B cell (primary cell): Measurements from ENCODE around the gene RNU1-4. TPM values are rescaled to one million over a fixed set of nuclear protein-coding genes. Genes with fewer than 3 reads are reported as not detected.
"Not testable (repeated sequence)": the region's sequence is repeated elsewhere in the genome, so short reads cannot be mapped to it uniquely, and the experiment has no call there.

Experiments used
- ATAC-seq: fragments of 200-7000 bp; cut with Tn5 transposase; one replicate; pipeline ENCODE4 v1.10.0; 2021; ENCODE audit warnings: low read depth, mild to moderate bottlenecking, moderate number of reproducible peaks, moderate library complexity
- CTCF ChIA-PET: fragments of 350-600 bp; sonication (Branson Sonifier 250); formaldehyde crosslinking; loops from one replicate; lab custom pipeline; 2021; ENCODE audit warnings: antibody characterized with exemption, inconsistent platforms; lab: Charles Lee
- POLR2A ChIA-PET: fragments of 350-600 bp; sonication (Branson Sonifier 250); formaldehyde crosslinking; loops from one replicate; lab custom pipeline; 2021; ENCODE audit warnings: antibody characterized with exemption; lab: Charles Lee
- DNase-seq: peaks from one replicate; pipeline ENCODE4 v3.0.0; 2013
- H2AFZ ChIP-seq: 2 replicates; pipeline ENCODE4 v1.6.1; 2012; ENCODE audit warnings: mild to moderate bottlenecking, low read depth, low read length; ENCODE audit not compliant: insufficient read depth, poor library complexity, severe bottlenecking
- H3K27ac ChIP-seq, 2 donors: 1 replicate in 1 of 2; 2 replicates in 1 of 2; pipeline ENCODE4 v1.5.1; 2012 to 2013; ENCODE audit warnings: low read length in 2 of 2, mild to moderate bottlenecking in 2 of 2, moderate library complexity in 1 of 2
- H3K27me3 ChIP-seq, 4 experiments: fragments of 200-600 bp in 1 of 4; sonication (generic) in 1 of 4; replicated peaks in 1 of 4; 1 replicate in 2 of 4; 2 replicates in 2 of 4; pipeline versions ENCODE4 v1.6.1 to v1.7.0; 2013 to 2016; ENCODE audit warnings: low read length in 3 of 4, mild to moderate bottlenecking in 2 of 4, mixed read lengths in 1 of 4, moderate library complexity in 1 of 4; ENCODE audit not compliant: insufficient read depth in 4 of 4, control insufficient read depth in 3 of 4; ENCODE audit errors: control extremely low read depth in 1 of 4
- H3K36me3 ChIP-seq, 2 experiments: replicated peaks in 1 of 2; 1 replicate in 1 of 2; 2 replicates in 1 of 2; pipeline versions ENCODE4 v1.6.1 to v1.7.1; 2013; ENCODE audit warnings: low read length in 1 of 2; ENCODE audit not compliant: insufficient read depth in 2 of 2, control insufficient read depth in 1 of 2; ENCODE audit errors: control extremely low read depth in 1 of 2, extremely low read depth in 1 of 2
- H3K4me1 ChIP-seq, 2 donors: fragments of 200-600 bp in 1 of 2; sonication (generic) in 1 of 2; 1 replicate in 1 of 2; 2 replicates in 1 of 2; pipeline versions ENCODE4 v1.5.1 to v1.6.1; 2013 to 2017; ENCODE audit warnings: low read length in 2 of 2; ENCODE audit not compliant: control insufficient read depth in 2 of 2, insufficient read depth in 2 of 2
- H3K4me2 ChIP-seq: replicated peaks from 2 replicates; pipeline ENCODE3; 2012; ENCODE audit warnings: mild to moderate bottlenecking, low read depth, low read length; ENCODE audit not compliant: poor library complexity, severe bottlenecking
- H3K4me3 ChIP-seq, 5 experiments: fragments of 200-600 bp in 1 of 5; sonication (generic) in 1 of 5; 1 replicate in 3 of 5; 2 replicates in 2 of 5; pipeline versions ENCODE4 v1.5.1 to v1.7.0; 2011 to 2016; ENCODE audit warnings: low read length in 4 of 5, mild to moderate bottlenecking in 4 of 5, low read depth in 2 of 5, control low read depth in 1 of 5, moderate library complexity in 1 of 5; ENCODE audit not compliant: insufficient read depth in 1 of 5; ENCODE audit errors: control extremely low read depth in 1 of 5, extremely low read depth in 1 of 5
- H3K79me2 ChIP-seq: fragments of 200-600 bp; sonication (generic); one replicate; pipeline ENCODE4 v1.6.0; 2016; ENCODE audit warnings: low read length; ENCODE audit not compliant: control insufficient read depth, insufficient read depth
- H3K9ac ChIP-seq: fragments of 200-600 bp; sonication (generic); 2 replicates; pipeline ENCODE4 v1.6.1; 2017; ENCODE audit warnings: mild to moderate bottlenecking, low read length, moderate library complexity
- H3K9me3 ChIP-seq, 3 donors: one replicate each; pipeline versions ENCODE4 v1.6.1 to v1.7.1; 2013; ENCODE audit warnings: low read length in 2 of 3; ENCODE audit not compliant: control insufficient read depth in 2 of 3, insufficient read depth in 1 of 3; ENCODE audit errors: control extremely low read depth in 1 of 3
- H4K20me1 ChIP-seq: 2 replicates; pipeline ENCODE4 v1.6.0; 2012; ENCODE audit warnings: mild to moderate bottlenecking, low read length; ENCODE audit not compliant: insufficient read depth, control insufficient read depth, poor library complexity, severe bottlenecking
- H3K27ac Mint-ChIP-seq: one replicate; pipeline ENCODE4 v1.8.0; 2021; ENCODE audit warnings: mixed read lengths
- H3K27me3 Mint-ChIP-seq: one replicate; pipeline ENCODE4 v1.8.0; 2021; ENCODE audit warnings: mixed read lengths
- H3K4me1 Mint-ChIP-seq: one replicate; pipeline ENCODE4 v1.8.0; 2021; ENCODE audit warnings: mixed read lengths
- H3K4me3 Mint-ChIP-seq: one replicate; pipeline ENCODE4 v1.8.0; 2021; ENCODE audit warnings: mixed read lengths
- H3K9me3 Mint-ChIP-seq: one replicate; pipeline ENCODE4 v1.8.0; 2022; ENCODE audit warnings: mixed read lengths; ENCODE audit not compliant: insufficient read depth
- WGBS: methylation state at CpG from one replicate; pipeline ENCODE4 v1.1.5; 2013; ENCODE audit warnings: missing lambda C conversion rate; ENCODE audit not compliant: insufficient coverage; 5-methylcytosine and 5-hydroxymethylcytosine counted together
- intact Hi-C: fragments of 100-400 bp; cut with micrococcal nuclease; formaldehyde crosslinking; loops from one replicate; pipeline ENCODE4 v1.10.0; 2022
- polyA plus RNA-seq: library from polyadenylated mRNA; depleted of rRNA; stranded (reverse); fragments of >200 nt; gene quantifications from 2 replicates; pipeline ENCODE4 v1.2.3, GENCODE V29; 2012
- total RNA-seq, 2 donors: library from RNA; stranded (reverse); fragments of 120-200 nt in 1 of 2; gene quantifications; 1 replicate in 1 of 2; 2 replicates in 1 of 2; pipeline versions ENCODE4 v1.2.3 to v1.2.4, GENCODE V29; 2013 to 2022

Gene RNU1-4
- total and polyA plus RNA-seq, 2 donors (not counting 1 experiment from before 2014, with no cell fraction given): 4,377 TPM; not detected in 1

DNA sequence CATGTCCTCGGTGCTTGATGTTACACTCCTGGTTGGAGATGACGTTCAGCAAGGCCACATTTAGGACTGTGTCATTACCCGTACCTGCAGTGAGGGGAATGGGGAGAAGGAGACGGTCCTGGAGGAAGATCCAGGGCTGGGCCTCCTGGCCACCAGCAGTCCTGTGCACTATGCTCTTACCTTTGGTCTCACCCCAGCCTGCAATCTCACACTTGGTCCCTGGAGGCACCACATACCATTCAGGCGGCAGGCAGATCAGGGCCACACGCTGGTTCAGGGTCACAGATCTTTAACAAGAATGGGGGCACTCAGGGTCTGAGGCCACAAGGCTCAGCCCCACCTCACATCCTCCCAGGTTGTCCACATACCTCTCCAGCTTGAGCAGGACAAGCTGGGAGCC is 17.3 kb downstream of the RNU1-4 start:
- H3K79me2 ChIP-seq, H3K27ac ChIP-seq, H3K4me1 Mint-ChIP-seq, DNase-seq, H3K27me3 Mint-ChIP-seq, H3K27ac Mint-ChIP-seq, POLR2A ChIA-PET, H3K9me3 Mint-ChIP-seq, CTCF ChIA-PET, H3K4me3 Mint-ChIP-seq, H3K9me3 ChIP-seq, H3K4me2 ChIP-seq, H3K27me3 ChIP-seq, H3K36me3 ChIP-seq, H3K4me1 ChIP-seq, H4K20me1 ChIP-seq, H2AFZ ChIP-seq, H3K9ac ChIP-seq, H3K4me3 ChIP-seq, intact Hi-C loops, ATAC-seq: not testable (repeated sequence)
- WGBS: no CpG with 5 or more reads among the region's 6 CpGs

DNA sequence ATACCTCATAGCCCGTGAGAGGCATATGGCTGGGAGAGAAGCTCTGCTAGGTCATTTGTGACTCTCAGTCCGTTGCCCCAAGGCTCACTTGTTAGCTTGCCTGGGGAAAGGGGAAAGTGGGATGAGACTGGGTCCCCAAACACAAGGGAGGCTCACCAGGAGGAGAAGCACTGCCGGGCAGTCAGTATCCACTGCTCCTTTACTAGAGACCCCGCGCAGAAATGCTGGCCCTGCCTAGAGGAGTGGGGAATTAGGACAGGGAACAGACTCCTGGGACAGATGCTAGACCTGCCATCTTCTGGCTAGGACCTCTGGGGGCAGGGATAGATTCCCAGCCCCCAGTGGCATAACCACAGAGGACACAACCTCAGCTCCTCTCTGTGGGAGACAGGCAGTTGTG is 17.7 kb downstream of the RNU1-4 start:
- H2AFZ ChIP-seq, CTCF ChIA-PET, H3K4me2 ChIP-seq, intact Hi-C loops, DNase-seq, POLR2A ChIA-PET, H3K36me3 ChIP-seq, H4K20me1 ChIP-seq, H3K79me2 ChIP-seq, H3K27ac ChIP-seq, H3K4me3 ChIP-seq, H3K9me3 Mint-ChIP-seq, H3K9ac ChIP-seq, H3K4me1 Mint-ChIP-seq, H3K27me3 Mint-ChIP-seq, H3K9me3 ChIP-seq, H3K4me1 ChIP-seq, H3K27me3 ChIP-seq, H3K27ac Mint-ChIP-seq, H3K4me3 Mint-ChIP-seq, ATAC-seq: not testable (repeated sequence)
- no CpG with 5 or more reads among the region's 5 CpGs for WGBS

DNA sequence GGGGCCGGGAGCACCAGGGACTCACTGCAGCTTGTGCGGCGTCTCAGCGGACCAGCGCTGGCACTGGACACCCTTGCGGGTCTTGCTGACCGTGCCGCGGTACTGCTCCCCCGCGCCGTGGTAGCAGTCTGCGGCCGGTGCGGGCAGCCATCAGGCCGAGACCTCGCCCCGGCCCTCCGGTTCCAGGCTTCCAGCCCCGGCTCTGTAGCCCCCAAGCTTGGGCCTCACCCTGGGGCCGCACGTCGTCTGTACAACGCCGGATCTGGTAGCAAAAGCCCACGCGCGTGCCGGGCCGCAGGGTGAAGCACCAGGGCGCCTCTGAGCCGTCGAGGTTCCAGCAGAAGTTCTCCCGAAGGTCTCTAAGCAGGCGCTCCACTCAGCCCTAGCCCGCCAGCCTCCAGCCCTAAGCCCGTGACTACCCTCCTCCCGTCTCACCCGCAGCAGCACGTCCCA is 18.8 kb downstream of the RNU1-4 start:
- DNase-seq, H3K4me3 Mint-ChIP-seq, H3K9me3 Mint-ChIP-seq, H3K4me3 ChIP-seq, H3K36me3 ChIP-seq, intact Hi-C loops, H3K27ac Mint-ChIP-seq, H3K27ac ChIP-seq, H3K4me2 ChIP-seq, CTCF ChIA-PET, H3K27me3 Mint-ChIP-seq, H2AFZ ChIP-seq, H4K20me1 ChIP-seq, H3K27me3 ChIP-seq, H3K4me1 ChIP-seq, H3K9ac ChIP-seq, H3K9me3 ChIP-seq, H3K79me2 ChIP-seq, POLR2A ChIA-PET, H3K4me1 Mint-ChIP-seq: not testable (repeated sequence)
- ATAC-seq: peak; percentile 14
- 40% methylated on average over 10 of the region's 40 CpGs for WGBS

DNA sequence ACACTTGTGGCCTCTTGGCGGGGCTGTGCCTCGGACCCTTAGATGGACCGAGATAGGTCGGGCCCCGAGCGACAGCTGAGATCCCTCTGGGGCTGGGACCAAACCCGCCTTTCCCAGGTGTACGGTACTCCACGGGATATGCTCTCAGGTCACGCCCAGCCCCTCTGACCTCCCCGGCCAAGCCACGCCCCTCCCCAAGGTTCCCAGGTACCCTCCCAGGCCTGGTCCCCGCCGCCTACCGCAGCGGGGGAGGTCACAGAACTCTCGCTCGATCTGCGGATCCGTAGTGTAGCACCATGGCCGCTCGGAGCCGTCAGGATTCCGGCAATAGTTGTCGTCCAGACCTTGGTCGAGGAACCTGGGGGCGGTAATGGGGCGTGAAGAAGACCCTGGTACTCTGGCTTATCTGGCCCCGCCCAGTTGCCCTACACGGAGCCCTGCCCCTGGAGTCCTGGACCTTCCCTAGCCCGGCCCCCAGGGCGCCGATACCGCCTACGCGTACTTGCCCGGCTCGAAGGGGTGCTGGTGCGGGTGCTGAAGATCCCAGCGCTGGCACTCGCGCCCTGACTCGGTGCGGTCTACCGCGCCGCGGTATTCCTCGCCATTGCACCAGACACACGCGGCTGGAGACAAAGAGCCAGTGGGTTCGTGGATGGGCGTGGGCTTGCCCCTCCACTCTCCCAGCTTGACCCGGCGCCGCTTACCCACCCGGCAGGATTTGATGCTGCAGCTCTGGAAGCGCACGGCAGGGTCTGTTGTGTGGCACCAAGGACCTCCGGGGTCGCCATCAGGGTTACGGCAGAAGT is 19.5 kb downstream of the RNU1-4 start:
- POLR2A ChIA-PET, H3K27ac ChIP-seq: not testable (repeated sequence)
- no CpG with 5 or more reads among the region's 62 CpGs for WGBS

More for the DNA sequence above, 19.5 kb downstream of the RNU1-4 start:
- peak; percentile 60 for ATAC-seq
- H4K20me1 ChIP-seq, H3K4me3 ChIP-seq, H3K36me3 ChIP-seq, H3K27me3 Mint-ChIP-seq, H3K4me3 Mint-ChIP-seq, CTCF ChIA-PET, H3K79me2 ChIP-seq, H3K4me1 Mint-ChIP-seq, H3K27me3 ChIP-seq, H3K27ac Mint-ChIP-seq, intact Hi-C loops, H3K4me2 ChIP-seq, DNase-seq, H3K4me1 ChIP-seq, H2AFZ ChIP-seq, H3K9me3 ChIP-seq, H3K9ac ChIP-seq, H3K9me3 Mint-ChIP-seq: not testable (repeated sequence)
